Measurements from ENCODE around the gene HYDIN.

HYDIN gene

GRCh38 chr16:70764632-70765031, 465.9 kb downstream of the HYDIN start:
- Histone ChIP-seq H3K79me2 (ENCODE audit: control insufficient read depth, insufficient read depth, low read length, poor library complexity) (no peaks in the 10 kb centered on the region), H3K4me3 (ENCODE audit: low read depth, low read length) (no peak overlapping the region), H2BK12ac (ENCODE audit: low read length) (no peak overlapping the region), H2BK5ac (ENCODE audit: low read depth, low read length, poor library complexity) (no peak overlapping the region), H4K8ac (ENCODE audit: low read depth, low read length) (no peak overlapping the region), H3K27me3 (ENCODE audit: insufficient read depth, low read length) (no peaks in the 10 kb centered on the region), H3K79me1 (ENCODE audit: low read length) (peaks cover 4% of the 10 kb centered on the region), H3K36me3 (ENCODE audit: control insufficient read depth in 1 of 2, insufficient read depth in 2 of 2, low read length in 2 of 2) (peaks cover 18 to 22% of the 10 kb centered on the region in 2 experiments), H3K27ac (ENCODE audit: low read depth, low read length) (no peak overlapping the region), H3K14ac (ENCODE audit: low read length) (no peak overlapping the region), H3K9me3 (ENCODE audit: insufficient read depth, low read depth, low read length) (no peaks in the 10 kb centered on the region), H3K9ac (ENCODE audit: low read length) (no peak overlapping the region), H4K91ac (ENCODE audit: low read depth, low read length) (no peak overlapping the region), H4K12ac (ENCODE audit: low read depth, low read length) (no peak overlapping the region), H2AFZ (ENCODE audit: insufficient read depth, low read length, poor library complexity) (no peak overlapping the region), H2AK5ac (ENCODE audit: low read length) (no peak overlapping the region), H3K23ac (ENCODE audit: low read length) (no peak overlapping the region), H2BK120ac (ENCODE audit: insufficient read depth, low read length, poor library complexity) (no peak overlapping the region), H3K4me1 (ENCODE audit: control insufficient read depth in 1 of 2, insufficient read depth in 2 of 2, low read length in 2 of 2) (peaks cover 10 to 12% of the 10 kb centered on the region in 2 experiments), H3K4ac (ENCODE audit: low read depth, low read length) (no peak overlapping the region), H3K18ac (ENCODE audit: low read length) (no peak overlapping the region), H3K4me2 (ENCODE audit: low read length) (no peak overlapping the region)
- no CpG with 5 or more reads among the region's 10 CpGs for WGBS (ENCODE audit: extremely low coverage, insufficient coverage, insufficient read length)
- DNase-seq, result no peak

- Histone ChIP-seq H2AK5ac (ENCODE audit: low read length) (no peak overlapping the region), H3K18ac (ENCODE audit: low read length) (no peak overlapping the region), H3K36me3 (ENCODE audit: control insufficient read depth in 1 of 2, insufficient read depth in 2 of 2, low read length in 2 of 2) (peaks cover 22 to 27% of the 10 kb centered on the region in 2 experiments), H3K4me2 (ENCODE audit: low read length) (no peak overlapping the region), H3K4me3 (ENCODE audit: low read depth, low read length) (no peak overlapping the region), H2AFZ (ENCODE audit: insufficient read depth, low read length, poor library complexity) (no peak overlapping the region), H4K91ac (ENCODE audit: low read depth, low read length) (no peak overlapping the region), H3K4ac (ENCODE audit: low read depth, low read length) (no peak overlapping the region), H3K27ac (ENCODE audit: low read depth, low read length) (no peak overlapping the region), H3K4me1 (ENCODE audit: control insufficient read depth in 1 of 2, insufficient read depth in 2 of 2, low read length in 2 of 2) (peaks cover 4 to 6% of the 10 kb centered on the region in 2 experiments), H4K8ac (ENCODE audit: low read depth, low read length) (peak overlapping the region; percentile 17), H3K79me1 (ENCODE audit: low read length) (no peaks in the 10 kb centered on the region), H4K12ac (ENCODE audit: low read depth, low read length) (no peak overlapping the region), H2BK120ac (ENCODE audit: insufficient read depth, low read length, poor library complexity) (no peak overlapping the region), H3K9ac (ENCODE audit: low read length) (no peak overlapping the region), H2BK12ac (ENCODE audit: low read length) (no peak overlapping the region), H2BK5ac (ENCODE audit: low read depth, low read length, poor library complexity) (no peak overlapping the region), H3K9me3 (ENCODE audit: insufficient read depth, low read depth, low read length) (peaks cover 4% of the 10 kb centered on the region), H3K27me3 (ENCODE audit: insufficient read depth, low read length) (no peaks in the 10 kb centered on the region), H3K23ac (ENCODE audit: low read length) (no peak overlapping the region), H3K14ac (ENCODE audit: low read length) (no peak overlapping the region), H3K79me2 (ENCODE audit: control insufficient read depth, insufficient read depth, low read length, poor library complexity) (no peaks in the 10 kb centered on the region)
- DNase-seq, result no peak
- WGBS (ENCODE audit: extremely low coverage, insufficient coverage, insufficient read length), result no CpG with 5 or more reads among the region's 3 CpGs
Observed at GRCh38 chr16:70760221-70760620, 470.3 kb downstream of the HYDIN start.

- Histone ChIP-seq H3K27me3 (ENCODE audit: insufficient read depth, low read length) (no peaks in the 10 kb centered on the region), H3K9me3 (ENCODE audit: insufficient read depth, low read depth, low read length) (peaks cover 4% of the 10 kb centered on the region)
Observed at GRCh38 chr16:70759666-70760065, 470.9 kb downstream of the HYDIN start.

GRCh38 chr16:70758786-70759185, 471.7 kb downstream of the HYDIN start:
- Histone ChIP-seq H3K4me1 (ENCODE audit: control insufficient read depth in 1 of 2, insufficient read depth in 2 of 2, low read length in 2 of 2) (peaks cover 10 to 16% of the 10 kb centered on the region in 2 experiments), H4K12ac (ENCODE audit: low read depth, low read length) (no peak overlapping the region), H3K4me3 (ENCODE audit: low read depth, low read length) (no peak overlapping the region), H3K79me1 (ENCODE audit: low read length) (no peaks in the 10 kb centered on the region), H3K9ac (ENCODE audit: low read length) (no peak overlapping the region), H4K91ac (ENCODE audit: low read depth, low read length) (no peak overlapping the region), H4K8ac (ENCODE audit: low read depth, low read length) (no peak overlapping the region), H2BK120ac (ENCODE audit: insufficient read depth, low read length, poor library complexity) (no peak overlapping the region), H2AFZ (ENCODE audit: insufficient read depth, low read length, poor library complexity) (no peak overlapping the region), H3K27me3 (ENCODE audit: insufficient read depth, low read length) (no peaks in the 10 kb centered on the region), H3K18ac (ENCODE audit: low read length) (no peak overlapping the region), H3K14ac (ENCODE audit: low read length) (no peak overlapping the region), H3K4ac (ENCODE audit: low read depth, low read length) (no peak overlapping the region), H3K9me3 (ENCODE audit: insufficient read depth, low read depth, low read length) (peaks cover 4% of the 10 kb centered on the region), H3K23ac (ENCODE audit: low read length) (no peak overlapping the region), H3K4me2 (ENCODE audit: low read length) (no peak overlapping the region), H3K27ac (ENCODE audit: low read depth, low read length) (no peak overlapping the region), H2BK12ac (ENCODE audit: low read length) (no peak overlapping the region), H3K79me2 (ENCODE audit: control insufficient read depth, insufficient read depth, low read length, poor library complexity) (no peaks in the 10 kb centered on the region), H3K36me3 (ENCODE audit: control insufficient read depth in 1 of 2, insufficient read depth in 2 of 2, low read length in 2 of 2) (peaks cover 22 to 24% of the 10 kb centered on the region in 2 experiments), H2AK5ac (ENCODE audit: low read length) (no peak overlapping the region), H2BK5ac (ENCODE audit: low read depth, low read length, poor library complexity) (no peak overlapping the region)
- no CpG with 5 or more reads among the region's 10 CpGs for WGBS (ENCODE audit: extremely low coverage, insufficient coverage, insufficient read length)
- peak in 1 of 2 donors; percentile 49 for DNase-seq

More at GRCh38 chr16:70759666-70760065, 470.9 kb downstream of the HYDIN start:
- H3K79me2 ChIP-seq (ENCODE audit: control insufficient read depth, insufficient read depth, low read length, poor library complexity), result no peaks in the 10 kb centered on the region
- H3K27ac ChIP-seq (ENCODE audit: low read depth, low read length), result no peak overlapping the region
- no peak overlapping the region for H2BK12ac ChIP-seq (ENCODE audit: low read length)
- H3K4me3 ChIP-seq (ENCODE audit: low read depth, low read length), result no peak overlapping the region
- H3K36me3 ChIP-seq (ENCODE audit: control insufficient read depth in 1 of 2, insufficient read depth in 2 of 2, low read length in 2 of 2), result peaks cover 22 to 25% of the 10 kb centered on the region in 2 experiments
- H2BK5ac ChIP-seq (ENCODE audit: low read depth, low read length, poor library complexity), result no peak overlapping the region
- no peak overlapping the region for H4K8ac ChIP-seq (ENCODE audit: low read depth, low read length)
- no peak overlapping the region for H3K18ac ChIP-seq (ENCODE audit: low read length)
- H3K23ac ChIP-seq (ENCODE audit: low read length), result no peak overlapping the region
- no peak overlapping the region for H2AK5ac ChIP-seq (ENCODE audit: low read length)
- no peak overlapping the region for H3K4me2 ChIP-seq (ENCODE audit: low read length)
- no peak overlapping the region for H3K9ac ChIP-seq (ENCODE audit: low read length)
- no peak overlapping the region for H4K12ac ChIP-seq (ENCODE audit: low read depth, low read length)
- no peak overlapping the region for H3K14ac ChIP-seq (ENCODE audit: low read length)
- no peak overlapping the region for H3K4ac ChIP-seq (ENCODE audit: low read depth, low read length)
- WGBS (ENCODE audit: extremely low coverage, insufficient coverage, insufficient read length), result 100% methylated on average over 1 of the region's 9 CpGs
- H3K79me1 ChIP-seq (ENCODE audit: low read length), result no peaks in the 10 kb centered on the region
- no peak for DNase-seq
- H2BK120ac ChIP-seq (ENCODE audit: insufficient read depth, low read length, poor library complexity), result no peak overlapping the region
- no peak overlapping the region for H4K91ac ChIP-seq (ENCODE audit: low read depth, low read length)
- H2AFZ ChIP-seq (ENCODE audit: insufficient read depth, low read length, poor library complexity), result no peak overlapping the region
- H3K4me1 ChIP-seq (ENCODE audit: control insufficient read depth in 1 of 2, insufficient read depth in 2 of 2, low read length in 2 of 2), result peaks cover 10 to 11% of the 10 kb centered on the region in 2 experiments
